CD4-positive, alpha-beta T cell treated with Interleukin-15 for 1 hour (primary cell): ENCODE results near the gene RPRD1B.
A peak's percentile ranks its signal among the peaks of the same experiment; 100 is the strongest.

Source experiments
- DNase-seq: peaks from one replicate; pipeline ENCODE4 v3.0.0-alpha.2; 2020

RPRD1B gene

DNA sequence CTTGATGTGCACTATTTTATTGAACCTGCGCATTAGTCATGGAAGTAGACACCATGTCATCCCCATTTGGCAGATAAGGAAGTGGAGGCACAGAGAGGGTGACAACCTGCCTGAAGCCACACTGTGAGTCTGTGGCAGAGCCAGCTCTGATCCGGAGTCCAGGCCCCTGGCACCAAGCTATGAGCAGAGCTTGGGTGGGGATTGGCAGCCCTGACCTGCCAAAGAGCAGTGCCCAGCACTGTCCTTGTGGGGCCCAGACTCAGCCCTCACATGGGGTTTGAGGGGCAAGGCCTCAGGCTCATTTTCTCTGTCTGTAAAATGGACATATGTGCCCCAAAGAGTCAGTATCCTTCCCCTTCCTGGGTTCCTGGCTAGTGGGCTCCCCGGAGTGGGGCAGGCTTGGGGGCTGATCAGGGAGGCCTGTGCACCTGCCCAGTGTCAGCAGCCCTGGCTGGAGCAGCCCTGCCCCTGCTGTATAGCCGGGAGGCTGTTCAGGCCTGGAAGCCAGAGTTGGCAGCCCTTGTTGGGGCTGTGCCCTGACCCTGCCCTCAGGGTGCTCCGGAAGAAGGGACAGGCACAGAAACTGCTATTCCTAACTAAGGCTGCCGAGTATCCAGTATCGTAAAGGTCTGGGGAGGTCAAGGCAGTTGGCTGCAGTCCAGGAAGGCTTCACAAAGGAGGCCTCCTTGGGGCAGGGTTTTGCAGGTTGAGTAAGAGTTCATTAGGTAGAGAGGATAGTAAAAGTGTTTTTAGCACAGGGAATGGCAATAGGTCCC is 92.8 kb downstream of the RPRD1B start:
- peak; percentile 10 for DNase-seq

DNA sequence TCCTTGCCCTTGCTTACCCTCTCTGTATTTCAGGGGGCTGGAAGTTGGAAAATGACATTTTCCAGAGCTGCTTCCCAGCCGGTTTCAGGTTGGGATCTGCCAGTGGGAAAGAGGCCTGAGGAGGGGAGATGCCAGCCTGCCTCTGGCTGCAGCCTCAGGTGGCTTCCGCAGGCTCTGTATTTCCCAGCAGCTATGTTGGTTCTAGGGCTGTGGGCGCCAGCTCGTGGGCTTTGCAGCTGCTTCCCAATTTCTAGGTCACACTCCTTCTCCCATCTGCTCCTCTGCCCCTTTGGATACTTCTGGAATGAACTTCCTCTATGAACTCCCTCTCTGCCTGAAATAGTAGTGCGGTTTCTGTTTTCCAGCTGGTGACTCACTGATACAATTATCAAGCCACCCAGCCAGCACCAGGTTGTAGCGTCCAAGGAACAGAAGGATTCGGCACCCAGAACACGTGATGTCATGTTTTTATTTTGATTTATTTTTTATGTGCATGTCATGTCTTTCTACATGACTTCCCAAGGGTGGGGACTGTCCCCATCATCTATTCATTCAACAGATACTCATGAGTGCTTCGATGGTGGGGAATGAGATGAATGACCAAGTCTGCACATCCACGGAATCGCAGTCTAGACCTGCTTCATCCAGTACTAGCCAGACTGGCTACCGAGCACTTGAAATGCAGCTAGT is 93.5 kb downstream of the RPRD1B start:
- no peak for DNase-seq

DNA sequence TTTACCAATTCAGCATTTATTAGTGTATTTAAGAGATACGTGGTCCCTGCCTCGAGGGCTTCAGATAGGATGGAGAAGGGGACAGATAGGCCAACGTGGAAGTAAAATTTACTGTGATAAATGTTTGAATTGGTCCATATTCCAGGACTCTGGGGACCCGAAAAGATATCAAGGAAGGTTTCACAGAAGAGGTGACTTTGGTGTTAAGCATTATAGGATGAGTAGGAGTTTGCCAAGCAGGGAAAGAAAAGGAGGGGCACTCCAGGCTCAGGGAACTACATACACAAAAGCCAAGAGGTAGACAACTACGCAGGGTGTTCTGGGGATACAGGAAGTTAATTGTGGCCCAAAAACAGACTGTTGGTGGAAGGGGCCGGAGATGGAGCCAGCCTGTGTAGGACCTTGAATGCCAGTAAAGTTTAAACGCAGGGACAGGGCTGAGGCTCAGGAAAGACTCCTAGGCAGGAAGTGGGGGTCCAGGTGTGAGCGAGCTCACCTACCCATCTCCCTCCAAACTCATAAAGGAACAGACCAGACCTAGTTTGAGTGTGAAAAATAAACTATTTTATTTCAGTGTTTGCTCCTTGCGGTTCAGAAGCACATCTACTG is 94.5 kb downstream of the RPRD1B start:
- no peak for DNase-seq

DNA sequence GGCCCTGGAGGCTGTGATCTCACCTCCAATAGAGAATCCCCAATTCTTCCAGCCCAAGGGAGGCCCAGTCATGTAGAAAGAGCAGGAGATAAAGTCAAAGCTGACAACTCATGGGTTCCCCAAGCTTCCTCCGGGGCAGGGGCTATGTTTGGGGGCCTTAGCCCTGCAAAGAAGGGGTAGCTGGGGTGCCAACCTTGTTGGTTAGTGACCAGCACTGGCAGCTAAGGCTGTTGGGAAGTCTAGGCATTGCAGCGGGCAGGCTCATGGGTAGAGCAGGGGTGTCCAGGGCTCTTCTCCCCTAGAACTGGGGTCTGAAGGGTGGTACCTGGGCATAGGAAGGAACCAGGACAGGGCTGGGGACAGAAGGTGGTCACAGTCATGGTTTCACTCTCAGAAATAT is 95.1 kb downstream of the RPRD1B start:
- DNase-seq, result no peak

DNA sequence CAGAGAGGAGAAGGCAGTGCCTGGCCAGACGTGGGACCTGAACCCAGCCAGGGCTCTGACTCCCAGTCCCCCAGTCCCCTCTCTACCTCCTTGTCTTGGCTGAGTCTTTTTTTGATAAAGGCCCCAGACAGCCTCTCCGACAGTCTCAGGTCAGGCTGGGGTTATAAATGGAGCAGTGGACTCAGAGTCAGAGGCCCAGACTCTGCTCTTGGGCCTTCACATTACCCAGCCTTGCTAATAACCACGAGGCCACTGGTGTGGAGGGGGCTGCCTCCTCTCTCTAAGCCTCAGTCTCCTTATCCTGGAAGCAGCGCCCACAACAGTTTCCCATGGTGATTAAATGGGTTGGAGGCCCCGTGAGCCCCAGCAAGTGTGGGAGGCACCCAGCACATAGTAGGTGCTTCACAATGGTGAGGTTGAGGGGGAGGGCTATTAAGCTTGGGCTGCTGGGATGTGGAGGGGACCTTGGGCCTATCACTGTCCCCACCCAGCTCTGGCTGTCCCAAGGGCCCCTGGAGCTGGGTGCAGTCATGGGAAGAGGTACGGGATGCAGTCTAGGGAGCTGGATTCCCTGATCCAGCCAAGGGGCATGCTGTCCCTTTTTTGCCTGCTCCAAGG is 95.8 kb downstream of the RPRD1B start:
- no peak for DNase-seq

DNA sequence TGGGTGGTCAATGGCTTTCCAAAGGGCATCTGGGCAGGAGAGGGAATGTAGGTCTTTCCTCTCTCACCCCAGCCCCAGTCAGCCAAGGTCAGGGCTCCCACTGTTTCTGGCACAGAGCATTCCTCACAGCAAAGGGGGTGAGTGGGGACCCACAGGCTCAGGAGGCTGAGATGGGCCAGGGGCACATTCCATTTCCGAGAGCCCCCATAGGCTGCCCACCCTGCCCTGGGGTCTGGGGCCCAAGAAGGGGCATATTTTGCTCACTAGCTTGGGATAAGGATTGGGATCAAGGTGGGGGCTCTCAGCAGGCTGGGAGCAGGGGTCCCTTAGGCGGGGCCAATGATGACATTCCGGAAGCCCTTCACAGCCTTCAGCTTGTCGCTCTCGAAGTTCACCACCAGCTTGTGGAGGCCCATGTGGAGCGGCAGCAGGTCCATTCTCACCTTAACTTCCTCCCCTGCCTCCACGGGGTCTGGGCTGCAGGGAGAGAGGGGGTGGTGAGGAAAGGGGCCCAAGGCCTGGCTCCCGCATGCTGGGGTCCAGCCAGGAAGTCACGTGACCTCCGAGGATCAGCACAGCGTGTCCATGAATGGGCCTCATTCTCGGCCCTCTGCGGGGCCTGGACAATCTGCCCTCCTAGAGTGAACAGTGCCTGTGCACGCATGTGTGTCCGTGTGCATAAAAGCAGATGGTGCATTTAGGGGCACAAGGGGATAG is 96.5 kb downstream of the RPRD1B start:
- DNase-seq, result no peak

DNA sequence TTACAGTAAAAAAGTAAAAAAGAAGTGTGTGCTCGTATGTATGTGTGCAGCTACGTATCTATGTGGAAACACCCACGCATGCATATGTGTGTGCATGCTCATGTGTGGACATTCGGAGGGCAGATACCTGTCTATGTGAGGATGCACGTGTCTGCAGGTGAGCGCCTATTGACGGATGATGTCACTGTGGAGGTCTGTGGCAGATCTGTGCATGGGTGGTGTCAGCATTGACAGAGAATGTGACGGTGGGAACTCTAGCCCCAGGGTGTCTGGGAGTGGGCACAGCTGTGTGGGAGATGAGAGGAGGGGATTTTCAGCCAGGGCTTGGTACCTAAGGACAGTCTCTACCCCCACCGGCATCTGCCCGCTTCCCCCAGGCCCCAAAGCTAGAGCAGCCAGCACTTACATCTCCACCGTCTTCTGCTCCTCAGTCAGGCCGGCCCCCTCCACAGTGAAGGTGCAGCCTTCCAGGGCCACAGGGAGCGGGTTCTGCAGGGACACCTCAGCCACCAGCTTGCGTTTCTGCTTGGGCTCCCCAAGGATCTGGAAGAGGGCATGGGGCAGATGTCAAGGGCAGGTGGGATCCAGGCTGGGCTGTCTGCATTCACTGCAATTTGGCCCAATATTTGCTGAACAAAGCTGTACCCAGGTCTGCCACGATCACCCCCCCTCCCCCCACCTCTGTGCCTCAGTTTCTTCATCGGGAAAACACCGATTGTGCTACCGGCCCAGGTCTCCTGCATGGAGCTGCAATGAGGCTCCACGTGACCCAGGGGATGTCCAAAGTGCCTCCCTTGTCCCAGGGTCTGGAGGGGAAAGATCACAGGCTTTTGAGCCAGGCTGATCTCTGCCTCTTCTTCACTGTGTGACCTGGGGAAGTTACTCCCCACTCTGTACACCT is 97.4 kb downstream of the RPRD1B start:
- no peak for DNase-seq

DNA sequence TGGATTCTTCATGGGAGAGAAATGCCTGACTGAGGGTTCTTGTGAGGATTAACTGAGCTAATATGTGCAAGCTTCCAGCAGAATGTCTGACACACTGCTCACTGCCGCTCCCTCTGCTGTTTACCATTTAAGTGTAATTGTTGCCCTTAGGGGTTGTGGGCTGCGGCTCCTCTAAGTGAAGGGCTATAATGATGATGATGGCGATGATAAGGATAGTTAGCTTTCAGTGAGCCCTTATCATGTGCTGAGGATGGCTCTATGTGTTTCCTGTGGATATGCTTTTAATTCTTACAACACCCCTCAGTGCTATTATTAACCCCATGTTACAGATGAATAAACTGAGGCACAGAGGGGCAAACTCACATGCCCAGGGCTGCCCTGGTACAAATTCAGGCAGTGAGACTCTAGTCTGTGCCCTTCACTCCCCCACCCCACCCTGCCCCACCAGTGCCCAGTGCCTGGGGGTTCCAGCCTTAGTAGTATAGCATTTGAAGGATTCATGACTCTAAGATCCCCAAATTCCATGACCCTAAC is 98.1 kb downstream of the RPRD1B start:
- DNase-seq, result no peak

DNA sequence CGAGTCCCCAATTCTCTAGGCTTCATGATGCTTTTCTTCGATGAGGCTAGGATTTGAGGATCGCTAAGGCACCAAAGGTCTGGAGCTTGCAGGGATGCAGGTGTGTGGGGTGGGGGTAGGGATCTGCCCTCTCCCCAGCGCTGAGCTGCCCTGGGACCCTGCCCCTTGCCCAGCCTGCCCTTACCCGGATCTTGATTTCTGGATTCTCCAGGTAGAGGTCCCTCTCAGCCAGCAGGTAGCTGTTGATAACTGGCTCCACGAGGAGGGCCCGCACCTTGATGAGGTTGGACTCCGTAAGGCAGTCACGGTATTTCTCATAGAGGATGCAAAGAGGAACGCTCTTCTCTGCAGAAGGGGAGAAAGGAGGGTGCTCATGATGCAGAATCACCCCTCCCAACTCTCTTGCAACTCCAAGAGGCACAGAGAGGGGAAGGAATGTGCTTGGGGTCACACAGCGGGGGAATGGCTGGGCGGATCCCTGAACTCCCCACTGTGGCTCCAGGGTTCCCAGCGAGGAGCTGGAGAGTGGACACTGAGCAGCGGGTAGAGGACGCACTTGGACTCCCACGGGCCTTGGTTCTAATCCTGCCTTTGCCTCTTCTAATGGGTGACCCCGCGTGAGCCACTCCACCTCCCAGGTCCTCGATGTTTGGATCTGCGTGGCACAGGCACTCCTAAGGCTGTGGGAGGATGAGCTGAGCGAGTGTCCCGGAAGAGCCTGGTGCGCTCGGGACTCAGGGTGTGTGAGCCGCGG is 98.8 kb downstream of the RPRD1B start:
- no peak for DNase-seq

DNA sequence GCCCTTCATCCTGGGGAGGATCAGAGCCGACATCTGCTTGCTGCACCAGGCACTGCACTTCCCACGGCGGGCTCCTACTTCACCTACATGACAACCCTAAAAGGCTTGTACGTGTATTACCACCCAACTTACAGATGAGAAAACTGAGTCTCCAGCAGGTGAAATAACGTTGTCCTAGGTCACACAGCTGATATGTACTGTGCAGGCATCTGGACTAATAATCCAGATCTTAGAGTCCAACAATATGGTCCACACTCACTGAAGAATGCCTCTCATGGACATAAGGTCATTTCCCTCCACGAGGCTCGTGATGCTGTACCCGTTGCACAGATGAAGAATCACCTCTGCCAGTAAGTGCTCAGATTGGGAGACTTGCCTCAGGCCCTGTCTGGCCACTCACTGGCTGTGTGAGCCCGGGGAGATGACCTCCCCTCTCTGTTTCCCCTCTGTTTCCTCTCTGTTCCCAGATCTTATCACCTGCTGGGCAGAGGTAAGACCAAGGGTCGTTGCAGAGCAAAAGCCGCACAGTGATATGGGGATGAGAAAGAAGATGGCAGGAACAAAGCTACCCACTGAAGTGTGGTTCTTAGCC is 99.5 kb downstream of the RPRD1B start:
- no peak for DNase-seq

DNA sequence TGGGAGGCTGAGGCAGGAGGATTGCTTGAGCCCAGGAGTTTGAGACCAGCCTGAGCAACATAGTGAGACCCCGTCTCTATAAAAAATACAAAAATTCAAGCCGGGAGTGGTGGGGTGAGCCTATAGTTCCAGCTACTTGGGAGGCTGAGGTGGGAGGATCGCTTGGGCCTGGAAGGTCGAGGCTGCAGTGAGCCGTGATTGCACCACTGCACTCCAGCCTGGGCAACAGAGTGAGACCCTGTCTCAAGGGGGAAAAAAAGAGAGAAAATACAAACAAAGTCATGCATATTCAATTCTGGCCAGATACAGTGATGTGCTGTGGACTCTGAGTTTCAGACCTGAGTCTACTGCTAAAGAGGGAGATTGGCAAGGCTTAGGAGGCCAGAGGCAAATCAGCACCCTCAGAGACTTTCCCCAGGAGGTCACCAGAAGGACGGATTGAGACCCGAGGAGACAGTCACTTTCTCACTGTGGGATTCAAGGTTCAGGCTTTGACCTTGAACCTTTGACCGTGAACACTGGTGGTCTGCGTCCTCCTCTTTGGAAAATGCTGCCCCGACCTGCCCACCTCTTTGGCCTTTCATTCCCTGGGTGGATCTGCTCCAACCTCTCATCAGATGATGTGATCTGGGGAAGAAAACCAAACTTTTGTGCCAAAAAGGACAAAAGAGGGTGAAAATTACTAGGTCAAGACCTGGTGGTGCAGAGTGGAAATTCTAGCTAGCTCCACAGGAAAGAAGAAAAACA is 100.3 kb downstream of the RPRD1B start:
- DNase-seq, result no peak

DNA sequence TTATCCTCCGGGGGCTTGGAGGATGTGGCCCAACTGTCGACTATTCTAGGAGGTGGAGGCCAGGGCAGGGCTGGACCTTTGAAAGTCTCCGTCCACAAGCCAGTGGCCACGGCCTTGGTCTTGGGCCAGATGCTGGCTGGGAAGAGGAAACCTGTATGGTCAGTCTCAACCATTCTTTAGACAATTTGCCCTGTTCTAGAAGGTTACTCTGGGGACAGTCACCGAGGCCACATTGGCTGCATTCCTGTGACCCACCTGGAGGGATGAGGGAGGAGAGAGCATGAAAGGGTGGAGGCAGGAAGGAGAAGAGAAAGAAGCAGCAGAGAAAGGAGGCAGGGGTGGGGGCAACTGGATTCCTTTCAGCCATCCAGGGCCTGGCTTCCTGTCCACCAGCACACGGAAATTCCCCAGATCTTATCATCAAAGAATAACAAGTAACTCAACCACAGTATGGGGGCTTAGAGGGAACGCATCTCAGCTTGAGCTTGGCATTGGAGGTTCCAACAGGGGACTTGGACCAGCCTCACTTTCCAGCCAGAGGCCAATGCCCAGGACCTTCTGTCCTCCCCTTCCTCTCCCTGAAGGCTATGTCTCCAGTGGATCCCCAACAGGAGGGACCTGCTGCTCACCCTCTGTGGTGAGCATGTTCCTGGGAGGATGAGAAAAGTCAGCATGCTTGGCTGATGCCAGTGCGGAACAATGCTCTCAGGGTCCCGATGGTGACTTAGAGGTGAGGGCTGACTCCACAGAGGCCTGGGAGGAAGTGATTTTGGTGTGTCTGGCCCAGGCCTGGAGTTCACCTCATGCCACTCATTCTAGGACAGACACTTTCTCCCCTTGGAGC is 101.1 kb downstream of the RPRD1B start:
- DNase-seq, result no peak

DNA sequence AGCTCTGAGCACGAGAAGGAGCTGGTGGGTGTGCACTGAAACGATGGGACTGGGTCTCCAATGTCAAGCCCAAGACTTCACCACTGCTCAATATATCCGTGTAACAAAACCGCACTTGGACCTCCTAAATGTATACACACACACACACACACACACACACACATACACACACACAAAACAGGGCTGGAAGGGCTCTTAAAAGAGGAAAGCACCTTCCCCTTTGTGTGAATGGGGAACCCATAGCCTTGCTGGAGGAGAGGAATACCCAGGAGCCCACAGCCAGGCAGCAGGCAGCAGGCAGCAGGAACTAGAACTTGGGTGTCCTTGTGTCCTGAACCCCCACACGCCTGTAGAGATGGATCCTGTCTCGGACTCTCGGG is 101.7 kb downstream of the RPRD1B start:
- no peak for DNase-seq

DNA sequence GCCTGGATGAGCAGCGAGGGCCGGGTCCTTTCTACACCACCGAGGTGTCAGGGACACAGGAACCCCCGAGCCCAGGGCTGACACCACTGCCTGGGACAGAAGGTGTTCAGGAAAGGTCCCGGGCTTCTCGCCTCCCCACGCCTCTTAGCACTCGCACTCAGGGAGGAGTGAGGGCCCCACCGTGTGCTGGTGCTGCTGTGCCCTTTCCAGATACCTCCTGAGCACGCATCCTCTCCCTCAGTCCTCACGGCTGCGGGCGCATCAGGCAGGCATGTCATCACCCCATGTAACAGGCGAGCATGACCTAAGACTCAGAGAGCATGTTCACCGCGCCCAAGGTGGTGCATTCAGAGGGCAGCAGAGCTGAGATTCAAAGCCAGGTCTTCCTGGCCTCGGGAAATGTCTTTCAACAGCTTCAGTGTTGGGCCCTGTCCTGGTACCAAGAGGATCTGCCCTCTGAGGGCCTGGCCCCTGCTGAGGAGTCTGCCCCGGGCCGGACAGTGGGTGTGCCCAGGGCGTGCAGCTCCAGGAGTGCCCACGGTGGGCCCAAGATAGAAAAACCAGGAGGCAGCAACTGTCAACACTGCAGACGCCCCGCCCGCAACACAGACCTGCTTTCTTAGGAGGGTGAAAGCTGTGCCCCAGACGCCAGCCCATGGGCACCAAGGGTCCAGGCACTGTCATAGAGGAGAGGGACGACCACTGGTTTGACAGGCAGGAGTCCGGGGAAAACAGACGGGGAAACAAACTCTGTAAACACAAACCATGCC is 102.3 kb downstream of the RPRD1B start:
- no peak for DNase-seq

DNA sequence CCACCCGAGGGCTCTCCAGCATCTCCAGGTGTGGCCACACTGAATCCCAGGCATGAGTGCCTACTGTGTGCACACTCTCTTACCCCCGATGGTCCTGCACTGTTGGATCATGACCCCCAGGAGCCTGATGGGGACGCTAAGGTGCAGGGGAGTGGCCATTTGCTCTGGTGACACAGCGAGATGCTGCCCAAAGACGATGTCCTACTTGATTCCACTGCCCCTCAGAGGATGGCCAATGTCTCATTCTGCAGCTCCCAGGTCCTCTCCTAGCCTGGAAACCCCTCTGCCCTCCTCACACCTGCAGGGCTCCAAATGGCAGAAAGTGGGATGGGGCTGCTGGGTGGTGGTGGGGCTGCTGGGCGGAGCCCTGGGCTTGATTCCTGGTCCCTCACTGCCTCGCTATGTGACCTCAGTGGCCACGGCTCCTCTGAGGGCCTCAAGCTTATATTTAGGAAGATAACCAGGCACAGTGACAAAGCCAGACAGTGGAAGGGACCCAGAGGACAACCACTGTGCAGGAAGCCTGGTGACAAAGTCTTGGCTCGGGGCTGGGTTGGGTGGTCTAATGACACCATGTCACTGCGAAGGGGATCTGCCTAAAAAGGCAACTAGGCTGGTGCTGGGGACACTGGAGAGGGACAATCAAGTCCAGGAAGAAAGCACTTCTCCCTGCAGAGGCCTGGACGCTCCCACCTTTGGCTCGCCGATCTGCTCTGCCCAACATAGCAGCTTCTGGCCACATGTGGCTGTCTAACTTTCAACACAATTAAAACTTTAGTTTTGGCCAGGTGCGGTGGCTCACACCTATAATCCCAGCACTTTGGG is 103.1 kb downstream of the RPRD1B start:
- DNase-seq, result no peak

DNA sequence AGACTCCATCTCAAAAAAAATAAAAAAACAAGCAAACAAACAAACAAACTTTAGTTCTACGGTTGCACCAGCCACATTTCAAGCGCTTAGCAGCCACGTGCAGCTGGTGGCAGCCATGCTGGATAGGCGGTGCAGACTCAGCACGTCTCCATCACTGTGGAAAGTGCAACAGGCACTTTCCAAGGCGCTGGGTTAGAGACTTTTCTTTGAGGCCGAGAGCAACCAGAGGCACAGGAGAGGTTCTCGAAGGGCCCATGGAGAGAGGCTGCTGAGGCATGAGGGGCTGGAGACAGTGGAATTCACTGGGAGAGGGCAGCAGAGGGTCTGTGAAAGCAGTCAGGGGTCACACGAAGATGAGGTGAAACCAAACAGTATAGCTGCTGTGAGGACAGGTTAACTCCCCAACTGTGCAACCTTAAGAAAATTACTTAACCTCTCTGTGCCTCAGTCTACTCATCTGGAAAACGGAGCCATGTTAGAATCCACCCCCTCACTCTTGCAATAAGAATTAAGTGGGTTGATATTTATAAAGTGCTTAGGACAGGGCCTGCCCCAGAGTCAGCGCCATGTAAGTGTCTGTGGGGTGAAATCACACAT is 104.0 kb downstream of the RPRD1B start:
- DNase-seq, result no peak
